Peyer's patch (tissue), 4 donors: ENCODE results near the gene PRKAR1B.

Experiments
- CTCF ChIP-seq, 6 experiments: fragments of 450-650 bp in 4 of 6; fragments of 200-600 bp in 2 of 6; sonication (generic) in 1 of 6; IDR thresholded peaks; one replicate each; pipeline ENCODE4 v1.5.1; 2017 to 2019; ENCODE audit warnings: antibody characterized with exemption in 6 of 6, mild to moderate bottlenecking in 3 of 6, moderate library complexity in 1 of 6
- POLR2A ChIP-seq, 2 donors: fragments of 450-650 bp; IDR thresholded peaks; one replicate each; pipeline ENCODE4 v1.5.1; 2017; ENCODE audit warnings: antibody characterized with exemption in 2 of 2, mild to moderate bottlenecking in 2 of 2, moderate library complexity in 2 of 2

GRCh38 chr7:585873-586272, 141.2 kb downstream of the PRKAR1B start:
- TF ChIP-seq CTCF (IDR thresholded peaks at IDR 0.05) (no peak), POLR2A (IDR thresholded peaks at IDR 0.05) (no peak)
